ENCODE measurements around the gene SLC17A9.
A peak's percentile ranks its signal among the peaks of the same experiment; 100 is the strongest.

Gene SLC17A9

DNA sequence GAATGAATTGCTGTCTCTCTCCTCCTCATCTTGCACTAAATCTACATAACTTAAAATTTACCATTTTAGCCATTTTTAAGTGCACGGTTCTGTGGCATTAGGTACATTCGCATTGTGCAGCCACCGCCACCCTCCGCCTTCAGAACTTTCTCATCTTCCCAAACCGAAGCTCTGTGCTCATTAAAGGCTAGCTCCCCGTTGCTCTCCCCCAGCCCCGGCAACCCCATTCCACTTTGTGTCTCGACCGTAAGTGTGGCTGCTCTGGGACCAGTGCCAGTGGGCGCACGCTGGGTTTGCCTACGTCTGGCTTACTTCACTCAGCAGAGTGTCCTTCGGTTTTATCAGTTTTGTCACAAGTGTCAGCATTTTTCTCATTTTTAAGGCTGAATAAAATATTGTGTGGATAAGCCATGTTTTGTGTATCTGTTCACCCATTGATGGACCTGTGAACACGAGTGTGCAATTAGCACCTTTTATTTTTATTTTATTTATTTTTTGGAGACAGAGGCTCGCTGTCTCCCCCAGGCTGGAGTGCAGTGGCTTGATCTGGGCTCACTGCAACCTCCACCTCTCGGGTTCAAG lies 16.8 kb downstream of the SLC17A9 start:
- no peak for DNase-seq (ENCODE audit: low spot score)

DNA sequence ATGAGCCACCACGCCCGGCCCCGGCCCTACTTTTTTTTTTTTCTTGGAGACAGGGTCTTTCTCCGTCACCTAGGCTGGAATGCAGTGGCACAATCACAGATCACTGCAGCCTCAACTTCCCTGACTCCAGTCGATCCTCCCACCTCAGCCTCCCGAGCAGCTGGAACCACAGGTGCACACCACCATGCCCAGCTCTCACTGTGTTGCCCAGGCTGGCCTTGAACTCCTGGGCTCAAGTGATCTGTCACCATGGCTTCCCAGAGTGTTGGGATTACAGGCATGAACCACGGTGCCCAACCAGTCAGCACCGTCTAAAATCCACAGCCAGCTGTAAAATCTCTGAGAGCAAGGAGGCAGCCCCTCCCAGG lies 17.4 kb downstream of the SLC17A9 start:
- no peak for DNase-seq (ENCODE audit: low spot score)

DNA sequence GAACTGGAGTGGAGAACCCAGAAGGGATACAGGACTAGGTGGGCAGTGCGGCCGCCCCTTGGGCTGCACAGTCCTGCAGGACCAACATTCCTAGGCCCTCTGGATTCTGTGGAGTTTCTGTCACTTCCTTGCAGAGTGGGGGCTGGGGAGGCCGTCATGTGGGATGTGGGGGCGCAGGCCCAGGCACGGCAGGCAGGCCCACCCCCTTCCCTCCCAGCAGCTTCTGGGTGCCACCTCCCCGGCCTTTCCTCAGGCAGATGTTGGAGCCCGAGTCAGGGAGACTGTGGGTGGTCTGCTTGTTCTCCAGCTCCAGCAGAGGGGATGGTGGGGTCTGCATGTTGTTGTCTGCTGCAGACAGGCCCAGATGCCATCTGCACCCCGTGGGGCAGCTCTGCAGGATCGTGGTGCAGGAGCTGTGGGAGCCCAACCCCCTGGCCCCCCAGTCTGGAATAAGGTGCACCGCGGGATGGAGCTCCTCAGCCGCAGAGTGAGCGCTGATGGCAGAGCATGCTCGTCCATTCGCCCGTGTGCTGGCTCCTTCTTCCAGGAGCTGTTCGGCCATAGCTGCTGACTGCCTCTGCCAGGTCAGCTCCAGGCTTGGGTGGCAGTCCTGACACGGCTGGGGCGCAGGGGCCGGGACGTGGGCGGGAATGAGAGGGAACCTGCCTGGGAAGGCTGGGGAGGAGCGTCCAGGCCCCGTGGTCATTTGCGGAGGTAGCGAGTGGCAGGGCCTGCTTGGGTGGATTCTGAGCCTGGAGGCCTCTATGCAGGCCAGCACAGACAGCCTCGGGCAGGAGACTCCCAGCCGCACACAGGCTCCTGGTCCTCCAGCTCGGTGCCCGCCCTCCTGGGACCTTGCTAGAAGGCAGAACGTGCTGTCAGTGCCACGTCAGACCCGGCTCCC lies 18.1 kb downstream of the SLC17A9 start:
- DNase-seq (ENCODE audit: low spot score) = no peak

DNA sequence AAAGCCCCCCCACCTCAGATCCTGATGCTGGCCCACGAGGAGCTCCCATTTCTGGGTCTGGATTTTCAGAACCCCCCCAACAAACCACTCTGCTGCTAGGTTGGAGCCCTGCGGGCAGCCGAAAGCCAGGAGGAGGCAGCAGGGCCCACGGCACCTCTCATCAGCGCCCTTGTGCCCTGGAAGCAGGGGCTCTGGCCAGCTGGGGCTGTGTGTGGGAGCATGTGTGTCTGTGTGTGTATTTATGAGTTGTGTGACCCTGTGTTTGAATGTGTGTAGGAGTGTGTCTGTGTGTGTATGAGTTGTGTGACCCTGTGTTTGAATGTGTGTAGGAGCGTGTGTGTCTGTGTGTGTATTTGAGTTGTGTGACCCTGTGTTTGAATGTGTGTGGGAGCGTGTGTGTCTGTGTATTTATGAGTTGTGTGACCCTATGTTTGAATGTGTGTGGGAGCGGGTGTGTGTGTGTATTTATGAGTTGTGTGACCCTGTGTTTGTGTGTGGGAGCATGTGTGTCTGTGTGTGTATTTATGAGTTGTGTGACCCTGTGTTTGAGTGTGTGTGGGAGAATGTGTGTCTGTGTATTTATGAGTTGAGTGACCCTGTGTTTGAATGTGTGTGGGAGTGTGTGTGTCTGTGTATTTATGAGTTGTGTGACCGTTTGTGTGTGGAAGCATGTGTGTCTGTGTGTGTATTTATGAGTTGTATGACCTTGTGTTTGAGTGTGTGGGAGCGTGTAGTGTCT lies 18.9 kb downstream of the SLC17A9 start:
- no peak for DNase-seq (ENCODE audit: low spot score)

DNA sequence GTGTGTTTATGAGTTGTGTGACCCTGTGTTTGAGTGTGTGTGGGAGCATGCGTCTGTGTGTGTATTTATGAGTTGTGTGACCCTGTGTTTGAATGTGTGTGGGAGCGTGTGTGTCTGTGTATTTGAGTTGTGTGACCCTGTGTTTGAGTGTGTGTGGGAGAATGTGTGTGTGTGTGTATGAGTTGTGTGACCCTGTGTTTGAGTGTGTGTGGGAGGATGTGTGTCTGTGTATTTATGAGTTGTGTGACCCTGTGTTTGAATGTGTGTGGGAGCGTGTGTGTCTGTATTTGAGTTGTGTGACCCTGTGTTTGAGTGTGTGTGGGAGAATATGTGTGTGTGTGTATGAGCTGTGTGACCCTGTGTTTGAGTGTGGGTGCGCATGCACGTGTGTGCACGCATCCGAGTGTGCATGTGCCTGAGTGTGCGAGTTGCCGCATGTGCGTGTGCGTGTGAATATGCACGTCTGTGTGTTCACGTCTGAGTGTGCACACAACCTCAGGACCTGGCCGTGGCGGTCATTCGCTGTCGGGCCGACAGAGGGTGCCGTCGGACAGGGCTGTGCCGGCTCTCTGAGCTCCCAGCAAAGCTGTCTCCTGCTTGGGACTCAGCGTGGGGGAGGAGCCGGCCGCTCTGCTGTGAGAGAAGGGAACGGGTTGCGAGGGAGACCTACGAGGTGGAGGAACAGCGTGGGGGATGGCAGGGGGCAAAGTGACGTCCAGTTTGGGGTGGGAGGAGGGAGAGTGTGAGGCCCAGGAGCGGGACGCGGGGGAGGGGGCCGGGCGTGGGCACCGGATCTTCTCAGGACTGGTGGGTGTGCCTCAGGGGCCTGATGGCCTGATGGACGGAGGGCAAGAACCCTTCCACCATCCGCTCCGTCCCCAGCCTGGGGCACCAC lies 19.7 kb downstream of the SLC17A9 start:
- DNase-seq (ENCODE audit: low spot score) = peak; percentile 84

DNA sequence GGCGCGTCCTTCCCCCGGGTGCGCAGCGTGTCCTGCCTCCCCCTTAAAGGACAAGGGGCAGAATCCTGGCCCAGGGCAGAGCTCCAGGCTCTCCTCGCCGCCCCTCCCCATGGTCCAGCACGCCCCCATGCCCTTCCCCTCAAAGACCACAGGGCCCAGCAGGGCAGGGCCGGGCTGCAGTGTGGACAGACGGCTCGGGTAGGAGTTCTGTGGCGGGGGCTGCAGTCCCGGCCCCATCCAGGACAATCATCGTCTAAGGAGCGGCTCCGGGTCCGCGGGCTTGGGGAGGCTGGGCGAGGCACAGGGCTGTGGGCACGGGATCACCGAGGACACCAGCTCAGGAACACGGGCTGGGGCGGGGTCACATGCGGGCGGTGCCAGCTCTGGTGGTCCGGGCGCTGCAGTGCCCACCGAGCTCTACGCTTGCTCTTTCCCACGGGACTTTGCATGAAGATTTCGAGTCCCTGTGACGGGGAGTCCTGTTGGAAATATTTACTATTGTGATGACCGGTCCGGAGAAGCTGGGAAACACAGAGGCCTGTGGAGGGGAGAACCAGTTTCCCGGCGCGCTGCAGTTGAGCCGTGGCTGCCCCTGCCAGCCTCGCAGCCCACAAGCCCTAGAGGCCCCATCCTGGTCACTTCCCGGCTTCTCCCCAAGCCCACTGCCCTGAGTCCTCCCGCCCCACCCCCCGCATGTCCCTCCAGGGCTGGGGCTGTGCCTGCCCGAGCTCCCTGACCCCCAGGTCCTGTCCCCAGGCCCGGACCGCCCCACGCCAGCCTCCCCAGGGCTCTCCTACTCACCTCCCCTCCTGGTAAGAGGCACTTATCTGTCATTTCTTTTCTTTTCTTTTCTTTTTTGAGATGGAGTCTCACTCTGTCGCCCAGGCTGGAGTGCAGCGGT lies 20.6 kb downstream of the SLC17A9 start:
- DNase-seq (ENCODE audit: low spot score) = no peak

DNA sequence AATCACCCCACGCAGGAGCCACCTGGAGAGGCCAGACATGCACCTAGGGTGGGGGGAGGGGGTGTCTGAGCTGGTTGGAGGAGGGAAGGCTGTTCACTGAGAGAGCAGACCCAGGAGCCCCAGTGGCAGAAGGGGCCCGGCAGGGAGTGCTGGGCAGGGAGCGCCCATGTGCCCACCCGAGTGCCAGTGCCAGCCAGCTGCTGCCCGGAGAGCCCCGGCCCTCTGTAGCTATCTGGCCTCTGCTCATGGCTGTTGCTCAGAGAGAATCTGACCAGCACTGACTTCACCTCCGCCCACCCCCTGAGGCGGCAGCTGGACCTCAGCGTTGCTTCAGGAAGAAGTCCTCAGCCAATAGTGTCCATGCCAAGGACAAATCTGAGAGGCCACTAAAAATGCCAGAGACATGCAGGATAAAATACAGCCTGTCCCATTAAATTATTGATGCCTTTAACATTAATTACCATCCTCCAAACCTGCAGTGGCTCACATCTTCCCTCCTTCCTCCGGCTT lies 22.8 kb downstream of the SLC17A9 start:
- no peak for DNase-seq (ENCODE audit: low spot score)

DNA sequence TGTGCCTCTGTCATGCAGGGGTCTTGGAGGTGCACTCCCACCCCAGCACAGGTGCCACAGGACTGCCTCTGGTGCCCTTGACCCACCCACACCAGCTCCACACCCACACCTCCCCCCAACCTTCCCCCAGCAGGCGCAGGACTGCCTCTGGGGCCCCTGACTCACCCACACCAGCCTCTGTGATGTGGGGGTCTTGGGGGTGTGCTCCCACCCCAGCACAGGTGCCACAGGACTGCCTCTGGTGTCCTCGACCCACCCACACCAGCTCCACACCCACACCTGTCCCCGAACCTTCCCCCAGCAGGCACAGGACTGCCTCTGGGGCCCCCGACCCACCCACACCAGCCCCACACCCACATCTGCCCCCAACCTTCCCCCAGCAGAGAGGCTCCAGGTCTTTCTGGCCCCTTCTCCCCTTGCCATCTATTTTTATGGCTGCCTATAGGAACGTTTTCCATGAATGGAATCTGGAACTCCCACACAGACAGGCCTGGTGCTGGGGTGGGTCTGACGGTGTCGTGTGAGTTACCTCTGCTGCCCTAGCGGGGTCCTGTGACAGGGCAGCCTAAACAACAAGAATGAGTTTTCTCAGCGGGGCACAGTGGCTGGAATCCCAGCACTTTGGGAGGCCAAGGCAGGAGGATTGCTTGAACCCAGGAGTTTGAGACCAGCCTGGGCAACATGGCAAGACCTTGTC lies 23.5 kb downstream of the SLC17A9 start:
- no peak for DNase-seq (ENCODE audit: low spot score)

DNA sequence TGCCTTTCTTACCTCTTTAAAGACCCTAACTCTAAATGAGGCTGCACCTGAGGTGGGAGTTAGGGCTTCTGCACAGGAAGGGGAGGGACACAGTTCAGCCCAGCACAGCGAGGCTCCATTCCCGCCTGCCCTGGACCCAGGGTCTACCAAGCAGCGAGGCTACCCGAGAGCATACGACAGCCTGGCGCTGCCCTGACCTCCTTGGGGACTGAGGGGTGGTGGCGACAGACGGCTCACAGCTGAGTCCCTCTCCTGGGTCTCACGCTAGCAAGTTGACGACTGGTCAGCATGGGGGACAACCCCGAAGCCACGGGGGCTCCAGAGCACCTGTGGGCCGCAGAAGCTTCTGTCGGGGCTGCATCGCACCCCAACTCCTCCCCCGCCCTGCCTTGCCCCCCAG lies 24.4 kb downstream of the SLC17A9 start:
- no peak for DNase-seq (ENCODE audit: low spot score)

DNA sequence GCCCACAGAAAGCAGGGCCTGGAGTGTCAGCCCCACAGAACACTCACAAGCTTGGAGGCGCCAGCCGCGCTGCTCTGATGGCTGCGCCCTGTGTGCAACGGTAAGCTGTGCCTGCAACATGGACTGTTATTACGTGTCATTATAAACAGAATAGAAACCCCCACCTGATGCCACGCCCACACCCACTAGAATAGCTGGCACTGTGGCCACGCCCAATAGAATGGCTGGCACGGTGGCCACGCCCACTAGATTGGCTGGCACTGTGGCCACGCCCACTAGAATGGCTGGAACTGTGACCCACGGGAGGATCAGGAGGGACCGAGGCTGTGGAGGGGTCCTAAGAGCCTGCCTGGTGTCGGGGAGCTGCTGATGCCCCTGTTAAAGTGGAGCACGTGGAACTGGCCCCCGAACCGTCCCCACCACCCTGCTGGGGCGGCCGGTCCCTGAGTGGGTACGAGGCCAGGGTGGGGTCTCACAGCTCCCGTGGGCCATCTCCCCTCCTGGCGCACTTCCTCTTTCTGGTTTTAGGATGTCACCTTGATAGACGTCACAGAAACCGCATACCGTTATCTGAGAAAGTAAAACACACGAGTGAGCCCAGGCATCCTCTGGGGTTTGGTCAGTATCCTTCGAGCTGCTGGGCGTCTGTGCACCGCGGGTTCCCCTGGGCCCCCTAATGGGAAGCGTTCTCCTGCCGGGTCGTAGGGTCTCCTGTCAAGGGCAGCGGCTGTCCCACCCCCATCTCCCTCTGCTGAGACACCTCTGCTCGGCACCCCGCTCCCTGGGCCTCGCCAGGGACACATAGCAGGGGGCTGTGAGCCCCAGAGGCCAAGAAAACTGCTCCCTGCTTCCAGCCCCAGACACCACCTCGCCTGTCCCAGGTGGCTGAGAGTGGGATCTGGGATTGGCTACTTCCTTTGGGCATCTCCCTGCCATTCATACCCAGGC lies 25.4 kb downstream of the SLC17A9 start:
- DNase-seq (ENCODE audit: low spot score) = peak; percentile 83

DNA sequence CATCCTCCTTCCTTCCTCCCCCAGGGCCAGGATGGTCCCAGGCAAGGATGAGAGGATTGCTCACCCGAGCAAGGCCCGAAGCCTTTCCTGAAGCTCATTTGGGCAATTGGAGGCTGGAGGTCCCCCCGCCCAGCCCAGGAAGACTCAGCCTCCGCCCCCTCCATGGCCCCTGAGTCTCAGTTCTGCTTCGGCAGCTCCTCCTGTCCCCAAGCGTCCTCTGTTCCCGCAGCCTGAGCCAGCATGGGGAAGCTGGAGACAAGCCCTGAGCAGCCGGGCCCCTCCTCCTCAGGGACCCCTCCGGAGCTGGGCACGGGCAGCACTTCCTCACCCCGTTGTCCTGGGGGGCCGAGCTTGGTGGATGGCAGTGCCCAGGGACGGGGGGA lies 26.0 kb downstream of the SLC17A9 start:
- no peak for DNase-seq (ENCODE audit: low spot score)

DNA sequence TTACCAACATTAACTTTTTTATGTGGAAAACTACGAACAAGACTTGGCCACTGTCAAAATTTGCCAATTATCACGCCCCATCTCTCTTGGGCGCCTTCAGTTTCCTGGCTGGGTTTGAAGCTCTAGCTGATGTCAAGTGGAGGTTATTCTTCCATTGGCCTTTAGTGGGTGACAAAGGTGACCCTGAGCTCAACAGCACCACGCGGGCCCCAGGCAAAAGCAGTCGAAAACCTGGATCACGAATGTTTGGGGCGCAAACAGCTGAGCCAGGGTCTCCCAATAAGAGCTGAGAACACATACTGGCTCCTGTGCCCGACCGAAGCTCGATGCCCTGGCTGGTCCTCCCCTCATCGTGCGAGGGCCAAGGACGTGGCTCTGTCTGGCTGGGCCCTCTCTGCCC lies 26.8 kb downstream of the SLC17A9 start:
- DNase-seq (ENCODE audit: low spot score) = no peak

DNA sequence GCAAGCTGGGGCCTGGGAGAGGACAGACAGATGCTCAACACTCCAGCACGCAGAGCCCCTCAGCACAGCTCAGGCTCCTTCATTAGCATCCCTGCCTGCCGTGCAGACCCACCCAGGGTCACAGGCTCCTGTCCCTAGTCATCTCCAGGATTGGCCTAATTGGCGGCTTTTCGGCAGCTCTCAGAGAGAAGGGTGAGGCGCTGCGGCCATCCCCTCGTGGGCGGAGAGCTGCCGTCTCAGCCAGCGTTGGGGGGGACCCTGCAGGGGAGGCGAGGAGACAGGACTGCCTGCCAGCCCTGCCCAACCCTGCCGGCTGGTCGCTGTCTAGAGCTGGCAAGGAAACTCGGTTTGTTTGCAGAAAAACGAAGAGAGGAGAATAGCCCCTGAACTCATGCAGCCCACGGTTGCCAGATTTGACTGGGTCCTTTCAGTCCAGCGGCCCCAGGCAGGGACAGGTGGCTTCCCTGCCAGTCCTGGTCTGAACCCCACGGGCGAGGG lies 27.4 kb downstream of the SLC17A9 start:
- no peak for DNase-seq (ENCODE audit: low spot score)

DNA sequence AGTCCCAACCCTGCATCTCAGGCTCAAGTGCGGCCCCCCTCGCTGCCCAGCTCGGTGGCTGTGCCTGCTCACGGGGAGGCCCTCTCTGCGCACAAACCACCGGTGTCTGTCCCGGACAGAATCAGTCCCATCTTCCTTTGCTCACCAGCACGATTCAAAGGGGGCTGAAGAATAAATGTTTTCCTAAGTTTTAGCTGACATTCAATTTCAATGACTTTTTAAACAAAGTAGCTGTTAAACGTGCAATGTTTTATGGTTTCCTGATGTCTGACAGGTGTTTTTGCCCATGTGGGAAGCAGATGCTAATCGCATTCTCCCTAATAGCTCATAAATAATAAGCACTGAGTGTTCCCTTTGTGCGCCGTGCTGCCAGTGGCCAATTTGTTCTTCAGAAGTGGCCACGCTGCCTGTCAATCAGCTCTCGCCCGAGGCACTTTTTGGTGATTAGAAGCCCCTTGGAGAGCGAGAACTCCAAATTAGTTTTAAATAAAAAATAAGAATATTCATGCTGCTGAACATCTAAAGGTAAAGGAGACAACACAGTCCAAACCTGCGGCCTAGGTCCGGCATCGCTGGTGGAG lies 28.0 kb downstream of the SLC17A9 start:
- no peak for DNase-seq (ENCODE audit: low spot score)

DNA sequence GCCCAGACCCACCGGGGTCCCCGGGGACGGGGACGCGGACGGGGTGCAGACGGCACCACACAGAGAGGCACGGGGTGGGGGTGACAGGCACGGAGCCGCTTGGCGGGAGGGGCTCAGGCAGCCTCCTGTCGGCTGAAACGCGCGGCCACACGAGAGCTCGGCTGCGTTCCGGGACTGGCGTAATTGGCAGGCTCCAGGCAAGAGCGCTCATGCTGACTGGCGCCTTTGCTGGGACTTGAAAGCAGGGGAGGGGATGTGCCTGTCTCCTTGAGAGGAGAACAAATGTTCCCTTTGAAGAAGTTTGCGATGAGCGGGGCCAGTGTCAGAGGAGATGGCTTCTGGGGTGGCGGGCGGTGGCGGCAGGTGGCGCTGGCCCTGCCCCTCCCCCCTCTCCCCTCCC lies 28.5 kb downstream of the SLC17A9 start:
- DNase-seq (ENCODE audit: low spot score) = peak; percentile 15

DNA sequence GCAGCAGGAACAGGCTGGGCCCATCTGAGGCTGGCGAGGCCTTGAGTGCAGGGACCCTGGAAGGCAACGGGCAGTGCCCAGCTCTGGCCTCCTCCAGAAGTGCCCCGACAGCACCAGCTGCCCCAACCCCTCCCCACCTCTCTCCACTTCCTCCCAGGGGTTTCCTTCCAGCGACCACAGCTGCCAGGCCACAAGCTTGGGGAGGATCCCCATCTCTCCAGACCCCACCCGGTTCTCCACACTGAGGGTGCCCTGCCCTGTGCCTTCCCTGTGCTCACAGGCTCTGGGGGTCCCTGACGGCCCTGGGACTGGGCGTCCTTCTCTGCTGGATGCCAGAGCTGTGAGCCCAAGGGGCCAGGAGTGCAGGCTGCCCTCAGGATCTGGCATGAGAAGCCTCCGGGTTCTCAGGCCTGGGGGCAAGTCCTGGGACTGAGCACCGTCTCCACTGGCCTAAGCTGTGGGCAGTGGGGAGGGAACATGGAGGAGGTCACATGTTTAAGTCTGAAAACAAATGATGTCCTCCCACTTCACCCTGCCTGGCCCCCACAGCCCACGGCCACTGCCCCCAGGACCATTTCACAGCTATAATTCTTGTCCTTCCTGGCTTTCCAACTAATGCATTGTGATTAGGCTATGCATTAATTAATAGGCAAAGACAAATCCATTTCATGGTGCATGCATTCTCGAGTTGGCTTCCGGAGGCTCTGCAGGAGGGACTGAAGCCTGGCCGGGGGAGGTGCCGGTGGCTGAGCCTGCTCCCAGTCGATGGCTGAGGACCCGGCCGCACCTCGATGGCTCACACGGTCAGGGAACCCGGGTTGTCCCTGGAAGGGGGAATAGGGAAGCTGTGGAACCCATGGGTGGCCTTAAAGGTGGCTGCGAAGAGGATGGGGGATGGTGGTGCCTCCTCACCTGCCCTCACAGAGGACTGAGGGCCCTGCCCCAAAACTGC lies 29.9 kb downstream of the SLC17A9 start:
- DNase-seq (ENCODE audit: low spot score) = no peak

DNA sequence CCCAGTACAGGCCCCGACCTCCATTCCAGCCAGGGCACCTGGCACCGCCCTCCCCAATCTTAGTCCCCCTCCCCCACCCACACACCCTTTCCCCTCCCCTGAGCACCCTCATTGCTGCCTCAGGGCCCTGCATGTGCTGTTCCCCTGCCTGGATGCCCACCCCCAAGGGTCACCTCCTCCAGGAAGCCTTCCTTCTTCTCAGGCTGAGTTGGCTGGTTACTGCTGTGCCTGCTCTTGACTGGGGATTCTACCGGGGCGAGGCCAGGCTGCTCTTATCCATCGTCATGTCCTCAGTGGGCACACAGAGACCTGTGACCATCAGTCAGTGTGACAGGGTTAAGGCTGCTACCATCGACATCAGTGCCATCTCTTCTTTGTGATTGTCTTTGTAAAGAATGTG lies 30.7 kb downstream of the SLC17A9 start:
- DNase-seq (ENCODE audit: low spot score) = no peak
